Left lung (tissue), 10 donors: ENCODE data around the gene RMRP. TPM values are rescaled to one million over a fixed set of nuclear protein-coding genes. Genes with fewer than 3 reads are reported as not detected.
"Not testable (repeated sequence)": the region's sequence is repeated elsewhere in the genome, so short reads cannot be mapped to it uniquely, and the experiment has no call there.

ENCODE experiments used
- ATAC-seq: fragments of 200-7000 bp; cut with Tn5 transposase; one replicate; pipeline ENCODE4 v1.9.1; 2020; ENCODE audit warnings: moderate library complexity
- DNase-seq, 4 donors: peaks; one replicate each; pipeline ENCODE4 v3.0.0-alpha.2; 2013 to 2020
- H3K27ac ChIP-seq, 2 donors: fragments of 200-600 bp; sonication (generic) in 1 of 2; one replicate each; pipeline versions ENCODE4 v1.5.0 to v1.8.0; 2020 to 2021
- H3K27me3 ChIP-seq, 2 donors: fragments of 200-600 bp; sonication (generic) in 1 of 2; one replicate each; pipeline versions ENCODE4 v1.5.0 to v1.8.0; 2020 to 2021
- H3K36me3 ChIP-seq, 2 donors: fragments of 200-600 bp; sonication (generic) in 1 of 2; one replicate each; pipeline versions ENCODE4 v1.5.0 to v1.8.0; 2020 to 2021
- H3K4me1 ChIP-seq, 2 donors: fragments of 200-600 bp; one replicate each; pipeline ENCODE4 v1.8.0; 2021
- H3K4me3 ChIP-seq, 2 donors: fragments of 200-600 bp; sonication (generic) in 1 of 2; one replicate each; pipeline versions ENCODE4 v1.5.0 to v1.8.0; 2020 to 2021; ENCODE audit warnings: mild to moderate bottlenecking in 1 of 2
- H3K9me3 ChIP-seq, 2 donors: fragments of 200-600 bp; sonication (generic) in 1 of 2; one replicate each; pipeline versions ENCODE4 v1.5.0 to v1.8.0; 2020 to 2021
- CTCF ChIP-seq, 2 donors: fragments of 200-600 bp; sonication (generic) in 1 of 2; IDR thresholded peaks; one replicate each; pipeline versions ENCODE4 v1.5.0 to v1.8.0; 2021; ENCODE audit warnings: antibody characterized with exemption in 2 of 2
- intact Hi-C, 2 donors: fragments of 100-400 bp; cut with DNase I; formaldehyde crosslinking; loops; one replicate each; pipeline versions ENCODE4 v1.11.2 to v1.14.2; 2022
- polyA plus RNA-seq, 6 donors: library from polyadenylated mRNA; unstranded; fragments of 120-200 nt; gene quantifications; one replicate each; pipeline ENCODE4 v1.2.1, GENCODE V29; 2013; ENCODE audit not compliant: insufficient read length in 6 of 6
- total RNA-seq, 2 donors: library from RNA; stranded (reverse); fragmentation: NEBNext Ultra II Directional; extraction: Animal tissue kit (Norgen Biotek cat#: 25700); gene quantifications; one replicate each; pipeline ENCODE4 v1.2.1, GENCODE V29; 2021
- donor health status: DM: no; HTN: yes; CAD: no.
- donor health status: DM: no; HTN: no; CAD: no.

RMRP gene
- total and polyA plus RNA-seq, 8 donors = 27,227 to 27,465 TPM; not detected in 6

- Histone ChIP-seq H3K27me3 (no peaks in the 10 kb centered on the region), H3K36me3 (no peaks in the 10 kb centered on the region), H3K4me1 (peaks cover 4 to 55% of the 10 kb centered on the region in 2 donors), H3K4me3 (peak within 1 kb of the TSS in 1 of 2 donors; percentile 27), H3K9me3 (no peaks in the 10 kb centered on the region), H3K27ac (peak within 1 kb of the TSS; percentile 7 to 55)
- no peak for ATAC-seq
- intact Hi-C loops = no loop called here
- TF ChIP-seq CTCF (IDR thresholded peaks at IDR 0.05) = no peak
- no peak for DNase-seq
Measured at GRCh38 chr9:35650341-35651158, 7.3 kb downstream of the RMRP start, which contains the start of gene SIT1. SIT1 (minus strand) TSS chr9:35650931; CDS start chr9:35650853, 78 bp downstream.

DNA sequence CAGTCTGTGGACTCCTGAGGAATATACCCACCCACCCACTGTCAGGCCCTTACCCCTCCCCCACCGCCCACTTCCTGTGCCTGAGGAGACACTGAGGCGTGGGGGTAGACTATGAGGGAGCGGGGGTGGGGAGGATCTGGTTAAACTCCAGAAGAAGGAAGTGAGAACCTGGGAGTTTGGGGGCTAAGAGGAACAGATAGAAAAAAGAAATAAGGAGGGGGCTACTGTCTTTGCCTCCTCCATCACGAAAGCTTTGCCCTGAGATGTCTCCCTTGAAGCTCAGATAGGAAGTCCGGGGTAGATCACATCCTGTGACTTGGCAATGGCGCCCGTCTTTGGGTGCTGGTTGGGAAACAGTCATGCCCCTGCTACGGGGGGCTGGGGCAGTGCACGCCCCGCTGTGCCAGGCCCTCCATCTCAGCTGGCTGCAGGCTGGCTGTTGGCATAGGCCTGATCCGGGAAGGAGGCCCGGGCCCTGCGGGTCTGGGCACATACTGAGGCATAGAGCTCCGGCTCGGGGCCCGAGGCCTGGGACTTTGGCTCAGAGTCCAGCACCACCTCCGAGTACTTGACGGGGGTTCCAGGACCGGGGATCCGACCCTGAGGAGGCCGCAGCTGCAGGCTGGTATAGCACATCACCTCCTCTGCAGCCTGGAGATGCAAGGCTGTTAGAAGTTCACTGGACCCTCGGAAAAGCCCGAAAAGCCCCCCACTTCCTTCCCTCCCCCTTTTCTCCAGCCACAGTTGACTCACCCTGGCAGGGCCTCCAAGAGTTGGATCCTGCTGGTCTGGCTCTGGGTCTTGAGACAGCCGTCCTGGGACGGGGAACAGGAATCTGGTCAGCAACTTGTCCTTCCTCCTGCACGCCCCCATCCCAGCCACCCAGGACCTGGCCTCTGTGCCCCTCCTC is 8.1 kb downstream of the RMRP start:
- no peaks in the 10 kb centered on the region for H3K36me3 ChIP-seq
- peak overlapping the region; percentile 7 to 55 for H3K27ac ChIP-seq
- no peak for TF ChIP-seq CTCF (IDR thresholded peaks at IDR 0.05)
- no peak for DNase-seq
- H3K27me3 ChIP-seq = no peaks in the 10 kb centered on the region
- H3K9me3 ChIP-seq = no peaks in the 10 kb centered on the region
- peak overlapping the region in 1 of 2 donors; percentile 27 for H3K4me3 ChIP-seq
- H3K4me1 ChIP-seq = peaks cover 4 to 63% of the 10 kb centered on the region in 2 donors
- intact Hi-C loops = no loop called here
- no peak for ATAC-seq

DNA sequence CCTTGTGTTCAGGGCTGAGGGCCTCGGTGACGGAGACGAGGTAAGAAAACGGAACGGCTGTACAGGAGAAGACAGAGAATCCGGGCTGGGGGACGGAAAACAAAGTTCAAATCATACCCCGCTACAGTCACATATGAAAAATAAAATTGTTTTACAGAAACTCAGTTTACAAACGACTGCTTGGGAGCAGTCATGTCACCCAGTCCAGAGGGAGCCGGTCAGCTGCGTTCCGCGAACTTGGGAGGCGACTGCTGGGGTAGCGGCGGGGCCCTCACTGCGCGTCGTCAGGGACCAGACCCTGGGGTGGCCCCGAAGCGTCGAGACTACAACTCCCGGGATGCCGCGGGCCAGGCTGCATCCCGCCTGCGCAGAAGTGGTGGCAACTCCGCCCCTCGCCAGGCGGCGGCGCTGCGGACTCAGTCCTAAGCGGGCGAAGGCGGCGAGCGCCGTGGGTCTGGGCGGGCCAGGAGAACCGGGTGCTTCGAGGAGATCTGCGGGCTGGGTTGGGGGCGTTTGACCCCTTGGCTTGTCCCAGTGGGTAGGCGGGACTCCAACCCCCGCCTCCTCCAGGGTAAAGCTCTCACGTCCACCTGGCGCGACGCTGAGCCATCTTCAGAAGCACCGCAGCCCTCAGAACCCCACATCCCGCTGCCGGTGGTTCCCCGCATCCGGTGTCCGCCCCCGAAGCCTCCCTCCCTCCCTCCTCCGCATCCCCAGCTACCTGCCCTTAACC is 11.1 kb downstream of the RMRP start:
- TF ChIP-seq CTCF (IDR thresholded peaks at IDR 0.05) = peak; percentile 86 to 99
- H3K27ac ChIP-seq = peak overlapping the region; percentile 89 to 91
- DNase-seq (peak; percentile 94 to 100 (median 96)), ATAC-seq (peak; percentile 98)
- peak overlapping the region; percentile 48 to 56 for H3K4me3 ChIP-seq
- H3K9me3 ChIP-seq = no peaks in the 10 kb centered on the region
- no peaks in the 10 kb centered on the region for H3K27me3 ChIP-seq
- intact Hi-C loops = no loop called here
- H3K4me1 ChIP-seq = peaks cover 4 to 66% of the 10 kb centered on the region in 2 donors
- no peaks in the 10 kb centered on the region for H3K36me3 ChIP-seq

GRCh38 chr9:35646153-35646532 is 11.7 kb downstream of the RMRP start:
- peak in 2 of 4 donors; percentile 72 to 73 for DNase-seq
- no peaks in the 10 kb centered on the region for H3K9me3 ChIP-seq
- H3K4me3 ChIP-seq = peak overlapping the region; percentile 48 to 56
- H3K4me1 ChIP-seq = peaks cover 4 to 70% of the 10 kb centered on the region in 2 donors
- no peaks in the 10 kb centered on the region for H3K27me3 ChIP-seq
- H3K36me3 ChIP-seq = no peaks in the 10 kb centered on the region
- TF ChIP-seq CTCF (IDR thresholded peaks at IDR 0.05) = no peak
- ATAC-seq = peak; percentile 62
- intact Hi-C loops = no loop called here
- peak overlapping the region; percentile 89 to 91 for H3K27ac ChIP-seq

DNA sequence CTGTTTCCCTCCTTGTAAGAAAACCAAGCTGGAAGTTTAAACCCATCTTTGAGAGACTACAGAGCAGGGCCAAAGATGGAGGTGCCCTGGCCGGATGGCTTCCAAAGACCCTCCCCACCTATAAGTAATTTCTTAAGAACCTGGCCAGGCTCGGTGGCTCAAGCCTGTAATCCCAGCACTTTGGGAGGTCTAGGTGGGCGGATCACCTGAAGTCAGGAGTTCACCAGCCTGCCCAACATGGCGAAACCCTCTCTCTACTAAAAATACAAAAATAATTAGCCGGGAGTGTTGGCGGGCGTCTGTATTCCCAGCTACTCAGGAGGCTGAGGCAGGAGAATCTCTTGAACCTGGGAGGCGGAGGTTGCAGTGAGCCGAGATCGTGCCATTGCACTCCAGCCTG is 12.1 kb downstream of the RMRP start:
- intact Hi-C loops, H3K9me3 ChIP-seq, ATAC-seq, H3K36me3 ChIP-seq, DNase-seq, H3K27me3 ChIP-seq: not testable (repeated sequence)
- H3K4me3 ChIP-seq = peak overlapping the region; percentile 48 to 56
- peaks cover 4 to 70% of the 10 kb centered on the region in 2 donors for H3K4me1 ChIP-seq
- H3K27ac ChIP-seq = peak overlapping the region; percentile 89 to 91
